ENCODE data around the gene PGPEP1. TPM values are rescaled to one million over a fixed set of nuclear protein-coding genes. Genes with fewer than 3 reads are reported as not detected.

PGPEP1 gene
- total RNA-seq, 1 donor from 2014 or later: 5.6 TPM

DNA sequence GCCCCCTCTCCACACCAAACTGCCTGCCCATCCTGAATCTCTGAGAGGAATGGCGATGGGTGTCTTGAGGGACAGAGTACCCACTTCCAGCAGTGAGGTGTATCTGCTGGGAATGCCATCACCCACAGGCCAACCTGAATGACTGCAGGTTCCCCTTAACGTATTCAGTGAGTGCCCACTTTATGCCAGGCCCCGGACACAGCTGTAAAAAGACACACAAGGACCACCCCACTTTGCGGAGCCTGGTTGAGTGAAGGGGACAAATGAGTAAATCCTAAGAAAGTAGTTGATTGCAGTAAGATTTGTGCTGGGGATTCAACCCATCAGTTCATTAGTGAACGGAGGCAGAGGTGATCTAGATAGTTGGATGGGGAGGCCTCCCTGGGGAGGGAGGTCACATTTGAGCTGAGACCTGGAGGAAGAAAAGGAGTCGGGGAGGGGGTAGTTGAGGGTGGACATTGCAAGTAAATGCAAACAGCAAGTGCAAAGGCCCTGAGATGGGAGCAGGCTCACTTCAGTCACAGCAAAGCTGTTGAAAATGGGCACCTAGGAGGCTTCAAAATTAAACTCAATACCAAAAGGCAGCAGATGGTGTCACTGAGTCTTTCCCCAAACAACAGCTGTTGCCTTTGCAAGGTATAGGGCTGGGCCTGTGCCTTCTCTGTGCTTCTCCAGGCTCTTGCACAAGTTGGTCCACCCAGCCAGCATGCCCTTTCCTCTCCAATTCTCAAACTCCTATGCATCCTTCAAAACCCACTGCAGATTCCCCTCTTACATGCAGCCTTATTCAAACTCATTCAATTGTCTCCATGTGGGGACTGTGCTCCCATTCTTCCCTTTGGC is 49.9 kb downstream of the PGPEP1 start:
- ChIA-PET CTCF (interaction anchor here (0.8 to 4.6 kb wide), 8 partner anchors 9 to 111 kb away, joined by 3 to 67 read pairs (median 8); partner anchors contain the start of genes JUND and SSBP4), POLR2A (interaction anchor here (0.6 to 2.4 kb wide), 5 partner anchors 10 to 216 kb away, joined by 3 to 12 read pairs (median 6); partner anchors contain the start of gene SSBP4)
- TF ChIP-seq CTCF (IDR thresholded peaks at IDR 0.05): no peak
- Mint-ChIP-seq H3K9me3 (no peaks in the 10 kb centered on the region), H3K27ac (no peak overlapping the region), H3K4me1 (peaks cover 61% of the 10 kb centered on the region), H3K27me3 (peaks cover under 1% of the 10 kb centered on the region), H3K36me3 (ENCODE audit: low read depth) (peaks cover 11% of the 10 kb centered on the region), H3K4me3 (no peak overlapping the region)
- ATAC-seq (ENCODE audit: low read depth) (no peak), DNase-seq (no peak)
- intact Hi-C loops (cut with micrococcal nuclease): no loop called here

DNA sequence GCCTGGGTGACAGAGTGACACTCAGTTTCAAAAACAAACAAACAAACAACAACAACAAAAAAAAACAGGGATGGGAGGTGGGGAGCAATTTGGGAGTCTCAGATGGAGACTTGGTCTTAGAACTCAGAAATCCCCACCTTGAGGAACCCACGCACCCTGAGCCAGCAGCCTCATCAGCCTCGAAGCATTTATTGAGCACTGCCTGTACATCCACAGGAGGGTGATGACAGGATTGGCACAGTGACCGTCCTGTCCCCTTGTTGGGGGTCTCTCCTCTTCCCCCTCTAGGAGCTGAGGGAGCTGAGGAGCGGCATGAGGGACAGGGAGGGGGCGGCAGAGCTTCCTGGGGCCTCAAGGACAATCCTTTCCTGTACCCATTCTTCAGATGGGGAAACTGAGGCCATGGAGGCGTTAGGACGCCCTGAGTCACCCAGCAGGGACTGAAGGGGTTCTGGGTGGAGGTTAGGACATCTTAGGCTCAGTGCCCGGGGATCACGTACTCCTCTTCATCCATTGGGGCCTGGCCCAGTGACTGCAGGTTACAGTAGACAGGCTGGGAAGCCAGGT is 51.2 kb downstream of the PGPEP1 start:
- POLR2A ChIA-PET: interaction anchor here (0.6 to 2.1 kb wide), 5 partner anchors 11 to 210 kb away, joined by 3 to 8 read pairs (median 6); partner anchors contain the start of gene JUND
- no peaks in the 10 kb centered on the region for H3K9me3 Mint-ChIP-seq
- no peaks in the 10 kb centered on the region for H3K27me3 Mint-ChIP-seq
- H3K4me3 Mint-ChIP-seq: no peak overlapping the region
- no peak for TF ChIP-seq CTCF (IDR thresholded peaks at IDR 0.05)
- H3K36me3 Mint-ChIP-seq (ENCODE audit: low read depth): peaks cover 11% of the 10 kb centered on the region
- no peak for DNase-seq
- H3K27ac Mint-ChIP-seq: no peak overlapping the region
- intact Hi-C loops (cut with micrococcal nuclease): loop anchor here (1.0 kb wide), 1 partner anchor 11 kb away; no protein-coding TSS in a partner anchor
- peaks cover 63% of the 10 kb centered on the region for H3K4me1 Mint-ChIP-seq
- no peak for ATAC-seq (ENCODE audit: low read depth)
- CTCF ChIA-PET: interaction anchor here (1.4 to 4.6 kb wide), 5 partner anchors 17 to 113 kb away, joined by 3 to 67 read pairs (median 10); partner anchors contain the start of gene SSBP4

GRCh38 chr19:18392417-18392816 is 52.0 kb downstream of the PGPEP1 start:
- DNase-seq: no peak
- ChIA-PET CTCF (interaction anchor here (1.0 to 2.2 kb wide), 3 partner anchors 18 to 200 kb away, joined by 3 to 10 read pairs (median 4); no protein-coding TSS in a partner anchor), POLR2A (interaction anchor here (1.0 to 2.1 kb wide), 2 partner anchors 10 to 111 kb away, joined by 6 to 8 read pairs; partner anchors contain the start of gene JUND)
- H3K4me3 Mint-ChIP-seq: no peak overlapping the region
- peak overlapping the region; percentile 12 for H3K27ac Mint-ChIP-seq
- TF ChIP-seq CTCF (IDR thresholded peaks at IDR 0.05): no peak
- H3K36me3 Mint-ChIP-seq (ENCODE audit: low read depth): peaks cover 11% of the 10 kb centered on the region
- peaks cover 65% of the 10 kb centered on the region for H3K4me1 Mint-ChIP-seq
- H3K9me3 Mint-ChIP-seq: no peaks in the 10 kb centered on the region
- ATAC-seq (ENCODE audit: low read depth): peak; percentile 41
- intact Hi-C loops (cut with micrococcal nuclease): loop anchor here (1.0 kb wide), 1 partner anchor 10 kb away; no protein-coding TSS in a partner anchor
- H3K27me3 Mint-ChIP-seq: no peaks in the 10 kb centered on the region

DNA sequence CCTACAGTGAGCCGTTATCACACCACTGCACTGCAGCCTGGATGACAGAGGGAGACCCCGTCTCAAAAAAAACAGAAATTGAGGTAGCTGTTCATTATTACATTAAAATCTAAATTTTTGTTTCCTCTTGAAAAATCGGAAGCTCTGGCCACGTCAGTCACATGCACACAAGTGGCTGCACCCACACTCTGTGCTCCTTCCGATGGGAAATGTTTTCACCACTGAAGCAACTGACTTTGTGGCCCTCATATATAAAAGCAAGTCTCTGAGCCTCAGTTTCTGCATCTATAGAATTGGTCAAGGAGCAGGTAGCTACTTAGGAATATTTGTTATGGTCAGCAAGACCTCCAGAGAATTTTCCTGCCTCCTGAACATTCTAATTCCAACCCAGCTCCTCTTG is 52.5 kb downstream of the PGPEP1 start:
- H3K4me1 Mint-ChIP-seq: peaks cover 66% of the 10 kb centered on the region
- TF ChIP-seq CTCF (IDR thresholded peaks at IDR 0.05): no peak
- DNase-seq: no peak
- H3K36me3 Mint-ChIP-seq (ENCODE audit: low read depth): peaks cover 11% of the 10 kb centered on the region
- POLR2A ChIA-PET: interaction anchor here (0.6 to 2.1 kb wide), 2 partner anchors 9 to 459 kb away, joined by 3 to 8 read pairs; no protein-coding TSS in a partner anchor
- H3K27me3 Mint-ChIP-seq: no peaks in the 10 kb centered on the region
- H3K9me3 Mint-ChIP-seq: no peaks in the 10 kb centered on the region
- intact Hi-C loops (cut with micrococcal nuclease): loop anchor here (1.0 kb wide), 1 partner anchor 9 kb away; no protein-coding TSS in a partner anchor
- no peak overlapping the region for H3K27ac Mint-ChIP-seq
- H3K4me3 Mint-ChIP-seq: no peak overlapping the region
- CTCF ChIA-PET: interaction anchor here (0.8 to 2.2 kb wide), 4 partner anchors 17 to 201 kb away, joined by 3 to 10 read pairs (median 4); no protein-coding TSS in a partner anchor
- ATAC-seq (ENCODE audit: low read depth): no peak

Measured in activated B cell treated with CpG ODN at 0.5 μM for 24 hours (primary cell).